ENCODE measurements around the gene ENC1. TPM values are rescaled to one million over a fixed set of nuclear protein-coding genes. Genes with fewer than 3 reads are reported as not detected.
A peak's percentile ranks its signal among the peaks of the same experiment; 100 is the strongest.

ENC1 gene
- polyA plus RNA-seq, 1 of the 3 experiments (the other 2 are of a cell fraction): 20.3 TPM

- H3K4me2 ChIP-seq: peak overlapping the region; percentile 96
- H3K9me2 ChIP-seq: no peaks in the 10 kb centered on the region
- H3K9ac ChIP-seq: peak overlapping the region; percentile 94
- H3F3A ChIP-seq (replicated peaks; ENCODE audit: insufficient read depth): peaks cover 38% of the 10 kb centered on the region
- DNase-seq: peak; percentile 76
- H3K79me2 ChIP-seq (ENCODE audit: insufficient read depth): peaks cover 54% of the 10 kb centered on the region
- ChIA-PET POLR2A (no interaction called here), CTCF (interaction anchor here (0.7 to 9.2 kb wide), 48 partner anchors 9 to 741 kb away, joined by 3 to 124 read pairs (median 3); no protein-coding TSS in a partner anchor)
- peak overlapping the region; percentile 84 to 87 for H3K4me3 ChIP-seq (ENCODE audit: low read depth in 2 of 2, low read length in 1 of 2)
- peak overlapping the region; percentile 90 to 94 for H3K27ac ChIP-seq (ENCODE audit: low read depth in 2 of 2, low read length in 1 of 2)
- no peaks in the 10 kb centered on the region for H3K9me3 ChIP-seq
- peaks cover 40% of the 10 kb centered on the region for H4K20me1 ChIP-seq (ENCODE audit: insufficient read depth)
- H3K36me3 ChIP-seq (replicated peaks in 1 of 2; ENCODE audit: control insufficient read depth in 1 of 2, insufficient read depth in 2 of 2, low read length in 1 of 2): peaks cover 11 to 18% of the 10 kb centered on the region in 2 experiments
- H3K4me1 ChIP-seq (ENCODE audit: control insufficient read depth in 1 of 2, insufficient read depth in 2 of 2, low read depth in 1 of 2, low read length in 1 of 2): peaks cover 22 to 24% of the 10 kb centered on the region in 2 experiments
- WGBS (ENCODE audit: low lambda C conversion rate): under 1% methylated on average over 22 of the region's 57 CpGs
- TF ChIP-seq FOXM1 (IDR thresholded peaks at IDR 0.05; ENCODE audit: low read depth): no peak
- 0 out of 2 replicates have a peak, but pooled peaks have one; percentile 23 for TF ChIP-seq CTCF (IDR thresholded peaks at IDR 0.05)
- TF ChIP-seq MXI1 (IDR thresholded peaks at IDR 0.05; ENCODE audit: low read depth, low read length): peak; percentile 67; the same call in 1 of the 2 replicates
- TF ChIP-seq NFIC (IDR thresholded peaks at IDR 0.05; ENCODE audit: borderline replicate concordance): no peak
- no peak for TF ChIP-seq NRF1 (IDR thresholded peaks at IDR 0.05; ENCODE audit: low read depth, low read length)
- no peaks in the 10 kb centered on the region for H3K27me3 ChIP-seq (ENCODE audit: insufficient read depth)
- H2AFZ ChIP-seq (ENCODE audit: low read depth): peak overlapping the region; percentile 65; the same call in 1 of the 2 replicates
Measured at GRCh38 chr5:74639807-74640449, 600 bp downstream of the ENC1 start.

GRCh38 chr5:74638970-74639806 is 1.3 kb downstream of the ENC1 start:
- POLR2A ChIA-PET: interaction anchor here (0.6 kb wide), 1 partner anchor 716 kb away, joined by 3 read pairs; no protein-coding TSS in a partner anchor
- peaks cover 46% of the 10 kb centered on the region for H4K20me1 ChIP-seq (ENCODE audit: insufficient read depth)

More at GRCh38 chr5:74638970-74639806, 1.3 kb downstream of the ENC1 start:
- H3K79me2 ChIP-seq (ENCODE audit: insufficient read depth): peaks cover 62% of the 10 kb centered on the region
- H3K4me1 ChIP-seq (ENCODE audit: control insufficient read depth in 1 of 2, insufficient read depth in 2 of 2, low read depth in 1 of 2, low read length in 1 of 2): peaks cover 22 to 24% of the 10 kb centered on the region in 2 experiments
- H3K4me3 ChIP-seq (ENCODE audit: low read depth in 2 of 2, low read length in 1 of 2): peak overlapping the region; percentile 84 to 87
- DNase-seq: peak; percentile 23
- TF ChIP-seq SMC3 (IDR thresholded peaks at IDR 0.05; ENCODE audit: low read depth, low read length) (no peak), NFIC (IDR thresholded peaks at IDR 0.05; ENCODE audit: borderline replicate concordance) (no peak), TEAD4 (IDR thresholded peaks at IDR 0.05; ENCODE audit: borderline replicate concordance, insufficient read depth) (no peak), SIN3A (IDR thresholded peaks at IDR 0.05; ENCODE audit: borderline replicate concordance, low read depth, low read length) (no peak), YY1 (IDR thresholded peaks at IDR 0.05; ENCODE audit: low read depth) (no peak), USF2 (IDR thresholded peaks at IDR 0.05; ENCODE audit: borderline replicate concordance, low read depth, low read length) (no peak), GABPA (IDR thresholded peaks at IDR 0.05; ENCODE audit: low read depth) (no peak), MAX (IDR thresholded peaks at IDR 0.05; ENCODE audit: low read depth) (no peak; the same call in 1 of the 2 replicates), CHD2 (IDR thresholded peaks at IDR 0.05; ENCODE audit: low read length, partially characterized antibody) (no peak), FOXM1 (IDR thresholded peaks at IDR 0.05; ENCODE audit: low read depth) (no peak), IRF3 (IDR thresholded peaks at IDR 0.05; ENCODE audit: low read depth, low read length) (no peak), POLR2AphosphoS5 (IDR thresholded peaks at IDR 0.05; ENCODE audit: low read depth, low read length) (no peak), ZBTB33 (IDR thresholded peaks at IDR 0.05; ENCODE audit: borderline replicate concordance, low read depth) (no peak), ELF1 (IDR thresholded peaks at IDR 0.05) (no peak)
- CTCF ChIA-PET: interaction anchor here (0.8 to 9.2 kb wide), 25 partner anchors 10 to 740 kb away, joined by 3 to 124 read pairs (median 4); no protein-coding TSS in a partner anchor
- H3F3A ChIP-seq (replicated peaks; ENCODE audit: insufficient read depth): peaks cover 38% of the 10 kb centered on the region
- H3K27ac ChIP-seq (ENCODE audit: low read depth in 2 of 2, low read length in 1 of 2): peak overlapping the region; percentile 90 to 94
- peaks cover 18 to 24% of the 10 kb centered on the region in 2 experiments for H3K36me3 ChIP-seq (replicated peaks in 1 of 2; ENCODE audit: control insufficient read depth in 1 of 2, insufficient read depth in 2 of 2, low read length in 1 of 2)
- H3K9me3 ChIP-seq: no peaks in the 10 kb centered on the region
- peak overlapping the region; percentile 94 for H3K9ac ChIP-seq
- 0 out of 2 replicates have a peak overlapping the region, but pooled peaks have one; percentile 65 for H2AFZ ChIP-seq (ENCODE audit: low read depth)
- WGBS (ENCODE audit: low lambda C conversion rate): 14% methylated on average over 10 of the region's 10 CpGs
- no peaks in the 10 kb centered on the region for H3K27me3 ChIP-seq (ENCODE audit: insufficient read depth)
- no peaks in the 10 kb centered on the region for H3K9me2 ChIP-seq
- H3K4me2 ChIP-seq: peak overlapping the region; percentile 96
